Glutamatergic neuron (in vitro differentiated cells): ENCODE measurements around the gene SUMO3. TPM values are rescaled to one million over a fixed set of nuclear protein-coding genes. Genes with fewer than 3 reads are reported as not detected.

Experiments used
- DNase-seq: peaks from one replicate; pipeline ENCODE4 v3.0.0; 2022
- H3K27ac Mint-ChIP-seq: one replicate; pipeline ENCODE4 v1.8.0; 2020; ENCODE audit warnings: mild to moderate bottlenecking, mixed read lengths, inconsistent platforms; ENCODE audit not compliant: unreplicated experiment
- H3K27me3 Mint-ChIP-seq: one replicate; pipeline ENCODE4 v1.8.0; 2020; ENCODE audit warnings: mild to moderate bottlenecking, moderate library complexity, mixed read lengths, inconsistent platforms; ENCODE audit not compliant: unreplicated experiment
- H3K36me3 Mint-ChIP-seq: one replicate; pipeline ENCODE4 v1.8.0; 2020; ENCODE audit warnings: mild to moderate bottlenecking, mixed read lengths, inconsistent platforms; ENCODE audit not compliant: unreplicated experiment
- H3K4me1 Mint-ChIP-seq: one replicate; pipeline ENCODE4 v1.8.0; 2020; ENCODE audit warnings: mild to moderate bottlenecking, low read depth, mixed read lengths, inconsistent platforms; ENCODE audit not compliant: unreplicated experiment
- H3K4me3 Mint-ChIP-seq: one replicate; pipeline ENCODE4 v1.8.0; 2020; ENCODE audit warnings: mild to moderate bottlenecking, mixed read lengths, inconsistent platforms; ENCODE audit not compliant: unreplicated experiment
- H3K9me3 Mint-ChIP-seq: one replicate; pipeline ENCODE4 v1.8.0; 2020; ENCODE audit warnings: mild to moderate bottlenecking, moderate library complexity, mixed read lengths, inconsistent platforms; ENCODE audit not compliant: unreplicated experiment
- CTCF ChIP-seq: fragments of 200-600 bp; sonication (generic); IDR thresholded peaks from one replicate; pipeline ENCODE4 v1.5.0; 2021; ENCODE audit not compliant: partially characterized antibody, unreplicated experiment
- total RNA-seq: library from RNA; stranded (reverse); fragmentation: NEBNext Ultra II Directional; extraction: Animal tissue kit (Norgen Biotek cat#: 25700); gene quantifications from one replicate; pipeline ENCODE4 v1.2.1, GENCODE V29; 2021; ENCODE audit not compliant: unreplicated experiment

Gene SUMO3
- total RNA-seq, 1 donor from 2014 or later, result 63.5 TPM

- peaks cover 31% of the 10 kb centered on the region for H3K4me1 Mint-ChIP-seq
- H3K4me3 Mint-ChIP-seq, result peak overlapping the region; percentile 54
- DNase-seq, result no peak
- H3K9me3 Mint-ChIP-seq, result peaks cover 9% of the 10 kb centered on the region
- no peaks in the 10 kb centered on the region for H3K36me3 Mint-ChIP-seq
- peak overlapping the region; percentile 10 for H3K27ac Mint-ChIP-seq
- peaks cover 14% of the 10 kb centered on the region for H3K27me3 Mint-ChIP-seq
- no peak for TF ChIP-seq CTCF
Measured at GRCh38 chr21:44767834-44768831, 49.7 kb downstream of the SUMO3 start.

GRCh38 chr21:44766818-44767354 is 51.0 kb downstream of the SUMO3 start:
- no peak for TF ChIP-seq CTCF

GRCh38 chr21:44766014-44766817 is 51.6 kb downstream of the SUMO3 start:
- no peak overlapping the region for H3K4me3 Mint-ChIP-seq
- H3K9me3 Mint-ChIP-seq, result peaks cover 8% of the 10 kb centered on the region
- H3K4me1 Mint-ChIP-seq, result peaks cover 12% of the 10 kb centered on the region
- DNase-seq, result no peak
- no peak for TF ChIP-seq CTCF
- peaks cover 8% of the 10 kb centered on the region for H3K27me3 Mint-ChIP-seq
- H3K36me3 Mint-ChIP-seq, result peaks cover 5% of the 10 kb centered on the region
- no peak overlapping the region for H3K27ac Mint-ChIP-seq

More at GRCh38 chr21:44766818-44767354, 51.0 kb downstream of the SUMO3 start:
- H3K27ac Mint-ChIP-seq, result no peak overlapping the region
- peaks cover 19% of the 10 kb centered on the region for H3K4me1 Mint-ChIP-seq
- no peak overlapping the region for H3K4me3 Mint-ChIP-seq
- peaks cover 4% of the 10 kb centered on the region for H3K9me3 Mint-ChIP-seq
- no peaks in the 10 kb centered on the region for H3K36me3 Mint-ChIP-seq
- no peak for DNase-seq
- peaks cover 8% of the 10 kb centered on the region for H3K27me3 Mint-ChIP-seq

GRCh38 chr21:44765231-44766013 is 52.4 kb downstream of the SUMO3 start:
- no peak for DNase-seq
- Mint-ChIP-seq H3K27ac (peak overlapping the region; percentile 25), H3K4me1 (peaks cover 12% of the 10 kb centered on the region), H3K27me3 (peaks cover 9% of the 10 kb centered on the region), H3K4me3 (no peak overlapping the region), H3K9me3 (peaks cover 11% of the 10 kb centered on the region), H3K36me3 (peaks cover 10% of the 10 kb centered on the region)
- TF ChIP-seq CTCF, result no peak
